DOHH2 (cell line): ENCODE data around the gene USH1G.
"Not testable (repeated sequence)": the region's sequence is repeated elsewhere in the genome, so short reads cannot be mapped to it uniquely, and the experiment has no call there.

Experiments
- H3F3A ChIP-seq: fragments of 200-600 bp; sonication (generic), shearing (Covaris generic); 2 replicates; pipeline ENCODE4 v1.6.0; 2016; ENCODE audit warnings: antibody characterized with exemption, mild to moderate bottlenecking; ENCODE audit not compliant: control insufficient read depth, insufficient read depth
- H3K27ac ChIP-seq: fragments of 200-600 bp; sonication (generic); 2 replicates; pipeline ENCODE4 v1.5.1; 2014; ENCODE audit warnings: low read depth, mild to moderate bottlenecking, low read length, moderate library complexity
- H3K27me3 ChIP-seq: fragments of 200-600 bp; sonication (generic); 2 replicates; pipeline ENCODE4 v1.6.1; 2014; ENCODE audit warnings: mild to moderate bottlenecking, low read length, mixed read lengths; ENCODE audit not compliant: control insufficient read depth
- H3K36me3 ChIP-seq: fragments of 200-600 bp; sonication (generic); 2 replicates; pipeline ENCODE4 v1.6.1; 2014; ENCODE audit warnings: mild to moderate bottlenecking, low read length, moderate library complexity, mixed read lengths; ENCODE audit not compliant: control insufficient read depth
- H3K4me1 ChIP-seq: fragments of 200-600 bp; sonication (generic); 2 replicates; pipeline ENCODE4 v1.6.1; 2014; ENCODE audit warnings: mild to moderate bottlenecking, low read length, mixed read lengths; ENCODE audit not compliant: control insufficient read depth
- H3K4me2 ChIP-seq: fragments of 200-600 bp; sonication (generic); 2 replicates; pipeline ENCODE4 v1.6.0; 2014; ENCODE audit warnings: mild to moderate bottlenecking, low read length, moderate library complexity
- H3K4me3 ChIP-seq: fragments of 200-600 bp; sonication (generic); 2 replicates; pipeline ENCODE4 v1.5.1; 2014; ENCODE audit warnings: mild to moderate bottlenecking, low read length, mixed read lengths
- H3K79me2 ChIP-seq: fragments of 200-600 bp; sonication (generic); 2 replicates; pipeline ENCODE4 v1.6.1; 2014; ENCODE audit warnings: mild to moderate bottlenecking, low read length, mixed read lengths; ENCODE audit not compliant: control insufficient read depth
- H3K9me2 ChIP-seq: fragments of 200-600 bp; sonication (generic); replicated peaks from 2 replicates; pipeline ENCODE4 v1.6.1; 2014; ENCODE audit warnings: mild to moderate bottlenecking, low read length, mixed read lengths; ENCODE audit not compliant: control insufficient read depth
- H3K9me3 ChIP-seq: fragments of 200-600 bp; sonication (generic); 2 replicates; pipeline ENCODE4 v1.6.1; 2014; ENCODE audit warnings: antibody characterized with exemption, low read length, mixed read lengths; ENCODE audit not compliant: control insufficient read depth, insufficient read depth
- H4K20me1 ChIP-seq: fragments of 200-600 bp; sonication (generic); 2 replicates; pipeline ENCODE4 v1.6.0; 2014; ENCODE audit warnings: low read depth, mild to moderate bottlenecking, antibody characterized with exemption, low read length, moderate library complexity; ENCODE audit not compliant: control insufficient read depth, insufficient read depth
- EZH2phosphoT487 ChIP-seq: fragments of 200-600 bp; sonication (generic); IDR thresholded peaks from 2 replicates; pipeline ENCODE4 v1.6.1; 2017; ENCODE audit warnings: borderline replicate concordance, mild to moderate bottlenecking, antibody characterized with exemption, low read length, moderate library complexity, mixed read lengths
- TF ChIP-seq, protein P1 (sequence below): fragments of 200-600 bp; sonication (generic); IDR thresholded peaks from one replicate; pipeline ENCODE4 v1.5.1; 2014; ENCODE audit warnings: antibody characterized with exemption, mild to moderate bottlenecking, low read depth, low read length; ENCODE audit not compliant: poor library complexity, severe bottlenecking

The USH1G gene

GRCh38 chr17:74971069-74971841, 48.2 kb upstream of the USH1G start:
- H3K9me2 ChIP-seq, result no peaks in the 10 kb centered on the region
- no peak overlapping the region for H3K27ac ChIP-seq
- H3K79me2 ChIP-seq, result no peaks in the 10 kb centered on the region
- no peak overlapping the region for H3K4me3 ChIP-seq
- no peaks in the 10 kb centered on the region for H3K9me3 ChIP-seq
- peaks cover 6% of the 10 kb centered on the region for H3K4me1 ChIP-seq
- no peaks in the 10 kb centered on the region for H3K36me3 ChIP-seq
- H3F3A ChIP-seq, result no peaks in the 10 kb centered on the region
- TF ChIP-seq EZH2phosphoT487, result no peak
- TF ChIP-seq, protein P1, sequence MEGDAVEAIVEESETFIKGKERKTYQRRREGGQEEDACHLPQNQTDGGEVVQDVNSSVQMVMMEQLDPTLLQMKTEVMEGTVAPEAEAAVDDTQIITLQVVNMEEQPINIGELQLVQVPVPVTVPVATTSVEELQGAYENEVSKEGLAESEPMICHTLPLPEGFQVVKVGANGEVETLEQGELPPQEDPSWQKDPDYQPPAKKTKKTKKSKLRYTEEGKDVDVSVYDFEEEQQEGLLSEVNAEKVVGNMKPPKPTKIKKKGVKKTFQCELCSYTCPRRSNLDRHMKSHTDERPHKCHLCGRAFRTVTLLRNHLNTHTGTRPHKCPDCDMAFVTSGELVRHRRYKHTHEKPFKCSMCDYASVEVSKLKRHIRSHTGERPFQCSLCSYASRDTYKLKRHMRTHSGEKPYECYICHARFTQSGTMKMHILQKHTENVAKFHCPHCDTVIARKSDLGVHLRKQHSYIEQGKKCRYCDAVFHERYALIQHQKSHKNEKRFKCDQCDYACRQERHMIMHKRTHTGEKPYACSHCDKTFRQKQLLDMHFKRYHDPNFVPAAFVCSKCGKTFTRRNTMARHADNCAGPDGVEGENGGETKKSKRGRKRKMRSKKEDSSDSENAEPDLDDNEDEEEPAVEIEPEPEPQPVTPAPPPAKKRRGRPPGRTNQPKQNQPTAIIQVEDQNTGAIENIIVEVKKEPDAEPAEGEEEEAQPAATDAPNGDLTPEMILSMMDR, result no peak
- peaks cover 33% of the 10 kb centered on the region for H3K27me3 ChIP-seq
- H3K4me2 ChIP-seq, result no peak overlapping the region
- H4K20me1 ChIP-seq, result no peaks in the 10 kb centered on the region

- Histone ChIP-seq H3K27me3 (peaks cover 33% of the 10 kb centered on the region), H3K4me3 (no peak overlapping the region), H3K4me1 (peaks cover 6% of the 10 kb centered on the region), H3K36me3 (no peaks in the 10 kb centered on the region), H3K79me2 (no peaks in the 10 kb centered on the region), H3K9me2 (no peaks in the 10 kb centered on the region), H3K9me3 (no peaks in the 10 kb centered on the region), H3F3A (no peaks in the 10 kb centered on the region), H3K27ac (no peak overlapping the region), H4K20me1 (no peaks in the 10 kb centered on the region), H3K4me2 (no peak overlapping the region)
- TF ChIP-seq, protein P1, result no peak
- no peak for TF ChIP-seq EZH2phosphoT487
Measured at GRCh38 chr17:74970395-74970794, 47.3 kb upstream of the USH1G start.

GRCh38 chr17:74969501-74969900, 46.4 kb upstream of the USH1G start:
- not testable (repeated sequence) for H3K4me1 ChIP-seq, H3K79me2 ChIP-seq, H3K36me3 ChIP-seq, H3K4me2 ChIP-seq, H3K4me3 ChIP-seq, H3K9me3 ChIP-seq, H3K9me2 ChIP-seq, H3K27ac ChIP-seq, H3F3A ChIP-seq, H4K20me1 ChIP-seq
- peaks cover 29% of the 10 kb centered on the region for H3K27me3 ChIP-seq

DNA sequence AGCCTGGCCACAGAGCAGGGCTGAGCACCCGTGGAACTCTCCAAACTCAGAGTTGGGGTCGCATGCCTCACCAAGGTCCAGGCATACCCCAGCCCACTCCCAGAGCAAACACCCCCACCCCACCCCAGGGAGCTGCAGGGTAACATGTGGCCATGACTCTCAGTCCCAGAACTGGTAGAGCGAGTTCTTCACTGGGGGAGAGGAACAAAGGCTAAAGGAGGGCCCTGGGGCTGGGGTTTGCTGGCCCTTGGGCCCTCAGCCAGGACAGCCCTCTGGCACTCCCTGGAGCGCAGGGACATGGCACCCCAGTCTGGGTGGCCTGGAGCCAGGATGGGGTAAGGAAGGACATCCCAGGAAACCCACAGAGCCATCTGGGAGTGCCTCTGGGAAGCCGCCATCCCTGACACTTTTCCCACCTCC, 45.3 kb upstream of the USH1G start:
- no peak overlapping the region for H3K4me2 ChIP-seq

More for the DNA sequence above, 45.3 kb upstream of the USH1G start:
- Histone ChIP-seq H3K9me2 (no peaks in the 10 kb centered on the region), H3F3A (no peaks in the 10 kb centered on the region), H3K4me3 (no peak overlapping the region), H3K27me3 (peaks cover 26% of the 10 kb centered on the region), H3K79me2 (no peaks in the 10 kb centered on the region), H3K27ac (no peak overlapping the region), H3K36me3 (no peaks in the 10 kb centered on the region), H3K4me1 (peaks cover 6% of the 10 kb centered on the region), H3K9me3 (no peaks in the 10 kb centered on the region), H4K20me1 (no peaks in the 10 kb centered on the region)
- TF ChIP-seq, protein P1, result no peak
- TF ChIP-seq EZH2phosphoT487, result no peak
